ENCODE data around the gene ATG13. TPM values are rescaled to one million over a fixed set of nuclear protein-coding genes. Genes with fewer than 3 reads are reported as not detected.

ATG13 gene
- total RNA-seq, 1 donor from 2014 or later = 54.4 TPM

DNA sequence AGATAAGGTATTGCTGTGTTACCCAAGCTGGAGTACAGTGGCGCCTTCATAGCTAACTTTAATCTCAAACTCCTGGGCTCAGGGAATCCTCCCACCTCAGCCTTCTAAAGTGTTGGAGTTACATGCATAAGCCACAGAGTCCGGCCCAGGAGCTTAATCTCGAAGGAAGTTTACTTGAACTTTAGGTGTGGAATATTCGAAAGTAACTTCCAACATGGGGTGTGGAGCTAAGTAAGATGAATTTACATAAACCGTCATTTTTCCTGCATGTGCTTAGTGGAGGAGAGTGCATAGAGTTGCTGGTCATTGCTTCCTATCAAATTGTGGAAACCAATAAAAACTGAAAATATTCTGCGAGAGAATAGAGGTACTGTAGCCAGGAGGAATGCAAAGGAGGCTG lies 1.5 kb downstream of the ATG13 start:
- H3K4me1 ChIP-seq = peaks cover 40% of the 10 kb centered on the region
- no peak overlapping the region for H3K27ac ChIP-seq
- peak overlapping the region; percentile 91 for H3K4me3 ChIP-seq
- intact Hi-C loops (cut with DNase I) = no loop called here
- DNase-seq (no peak), ATAC-seq (no peak)
- no peaks in the 10 kb centered on the region for H3K9me3 ChIP-seq
- no peaks in the 10 kb centered on the region for H3K27me3 ChIP-seq (ENCODE audit: low read depth)
- H3K36me3 ChIP-seq = peaks cover 36% of the 10 kb centered on the region
- TF ChIP-seq, protein P1, sequence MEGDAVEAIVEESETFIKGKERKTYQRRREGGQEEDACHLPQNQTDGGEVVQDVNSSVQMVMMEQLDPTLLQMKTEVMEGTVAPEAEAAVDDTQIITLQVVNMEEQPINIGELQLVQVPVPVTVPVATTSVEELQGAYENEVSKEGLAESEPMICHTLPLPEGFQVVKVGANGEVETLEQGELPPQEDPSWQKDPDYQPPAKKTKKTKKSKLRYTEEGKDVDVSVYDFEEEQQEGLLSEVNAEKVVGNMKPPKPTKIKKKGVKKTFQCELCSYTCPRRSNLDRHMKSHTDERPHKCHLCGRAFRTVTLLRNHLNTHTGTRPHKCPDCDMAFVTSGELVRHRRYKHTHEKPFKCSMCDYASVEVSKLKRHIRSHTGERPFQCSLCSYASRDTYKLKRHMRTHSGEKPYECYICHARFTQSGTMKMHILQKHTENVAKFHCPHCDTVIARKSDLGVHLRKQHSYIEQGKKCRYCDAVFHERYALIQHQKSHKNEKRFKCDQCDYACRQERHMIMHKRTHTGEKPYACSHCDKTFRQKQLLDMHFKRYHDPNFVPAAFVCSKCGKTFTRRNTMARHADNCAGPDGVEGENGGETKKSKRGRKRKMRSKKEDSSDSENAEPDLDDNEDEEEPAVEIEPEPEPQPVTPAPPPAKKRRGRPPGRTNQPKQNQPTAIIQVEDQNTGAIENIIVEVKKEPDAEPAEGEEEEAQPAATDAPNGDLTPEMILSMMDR (IDR thresholded peaks at IDR 0.05) = no peak

DNA sequence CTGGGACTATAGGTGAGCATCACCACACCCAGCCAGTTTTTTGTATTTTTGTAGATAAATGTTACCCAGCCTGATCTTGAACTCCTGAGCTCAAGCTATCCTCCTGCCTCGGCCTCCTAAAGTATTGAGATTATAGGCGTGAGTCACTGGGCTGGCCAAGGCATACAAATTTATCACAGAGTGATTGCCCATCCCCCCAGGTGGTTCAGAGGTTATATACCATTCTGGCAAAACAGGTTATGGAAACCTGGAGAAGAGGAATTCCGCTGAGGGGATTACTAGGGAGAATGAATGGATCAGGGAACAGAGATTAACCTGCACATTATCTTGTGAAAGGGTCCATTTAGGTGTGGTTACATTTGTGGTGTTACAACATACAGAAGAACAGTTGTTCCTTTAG lies 8.1 kb downstream of the ATG13 start:
- TF ChIP-seq, protein P1 (IDR thresholded peaks at IDR 0.05) = no peak
- DNase-seq (no peak), ATAC-seq (no peak)
- Histone ChIP-seq H3K27me3 (ENCODE audit: low read depth) (no peaks in the 10 kb centered on the region), H3K9me3 (no peaks in the 10 kb centered on the region), H3K4me1 (peaks cover 6% of the 10 kb centered on the region), H3K36me3 (peaks cover 84% of the 10 kb centered on the region), H3K4me3 (no peak overlapping the region), H3K27ac (no peak overlapping the region)
- intact Hi-C loops (cut with DNase I) = no loop called here

DNA sequence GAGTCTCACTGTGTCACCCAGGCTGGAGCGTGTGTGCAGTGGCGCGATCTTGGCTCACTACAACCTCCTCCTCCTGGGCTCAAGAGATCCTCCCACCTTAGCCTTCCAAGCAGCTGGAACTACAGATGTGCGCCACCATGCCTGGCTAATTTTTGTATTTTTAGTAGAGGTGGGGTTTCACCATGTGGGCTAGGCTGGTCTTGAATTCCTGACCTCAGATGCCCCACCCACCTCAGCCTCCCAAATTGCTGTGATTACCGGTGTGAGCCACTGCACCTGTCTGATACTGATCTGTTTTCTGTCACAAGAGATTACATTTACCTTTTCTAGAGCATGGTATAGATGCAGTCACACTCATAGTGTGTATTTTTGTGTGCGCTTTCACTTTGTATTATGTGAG lies 11.6 kb downstream of the ATG13 start:
- Histone ChIP-seq H3K36me3 (peaks cover 69% of the 10 kb centered on the region), H3K27ac (no peak overlapping the region), H3K9me3 (no peaks in the 10 kb centered on the region), H3K4me3 (no peak overlapping the region), H3K27me3 (ENCODE audit: low read depth) (no peaks in the 10 kb centered on the region), H3K4me1 (no peaks in the 10 kb centered on the region)
- DNase-seq = no peak
- no peak for ATAC-seq
- TF ChIP-seq, protein P1 (IDR thresholded peaks at IDR 0.05) = no peak
- intact Hi-C loops (cut with DNase I) = no loop called here

DNA sequence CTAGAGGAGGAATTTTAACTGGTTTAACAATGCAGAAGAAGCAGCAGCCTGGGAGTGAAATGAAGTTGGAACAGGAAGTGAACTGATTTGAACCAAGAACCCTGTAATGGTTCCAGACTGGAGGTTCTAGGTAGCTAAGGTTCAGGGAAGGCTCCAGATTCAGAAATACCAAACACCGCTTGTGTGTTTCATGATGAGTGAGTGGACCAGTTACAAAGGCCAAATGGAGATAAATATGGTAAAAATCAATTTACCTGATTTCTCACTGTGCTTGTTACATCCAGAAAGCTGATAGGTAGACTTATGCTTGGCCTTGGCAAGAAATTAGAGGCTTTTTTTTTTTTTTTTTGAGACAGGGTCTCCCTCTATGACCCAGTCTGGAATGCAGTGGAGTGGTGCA lies 12.9 kb downstream of the ATG13 start:
- DNase-seq = no peak
- Histone ChIP-seq H3K4me3 (no peak overlapping the region), H3K4me1 (no peaks in the 10 kb centered on the region), H3K36me3 (peaks cover 58% of the 10 kb centered on the region), H3K27me3 (ENCODE audit: low read depth) (no peaks in the 10 kb centered on the region), H3K27ac (no peak overlapping the region), H3K9me3 (no peaks in the 10 kb centered on the region)
- TF ChIP-seq, protein P1 (IDR thresholded peaks at IDR 0.05) = no peak
- intact Hi-C loops (cut with DNase I) = no loop called here
- ATAC-seq = no peak

DNA sequence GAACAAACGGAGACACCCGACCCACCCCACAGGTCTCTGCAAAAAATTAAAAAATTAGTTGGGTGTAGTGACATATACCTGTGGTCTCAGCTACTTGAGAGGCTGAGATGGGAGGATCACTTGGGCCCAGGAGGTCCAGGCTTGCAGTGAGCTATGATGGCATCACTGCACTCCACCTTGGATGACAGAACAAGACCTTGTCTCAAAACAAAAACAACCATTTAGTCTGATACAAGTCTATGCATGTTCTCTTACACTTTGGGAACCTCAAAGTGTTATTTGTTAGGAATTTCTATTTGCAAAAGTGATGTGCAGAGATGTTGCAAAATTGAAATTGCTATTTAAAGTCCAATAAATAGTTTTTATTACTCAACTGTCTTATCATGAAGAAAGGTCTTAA lies 14.3 kb downstream of the ATG13 start:
- H3K36me3 ChIP-seq = peaks cover 59% of the 10 kb centered on the region
- no peak for DNase-seq
- H3K4me1 ChIP-seq = no peaks in the 10 kb centered on the region
- no peaks in the 10 kb centered on the region for H3K9me3 ChIP-seq
- TF ChIP-seq, protein P1 (IDR thresholded peaks at IDR 0.05) = no peak
- no peaks in the 10 kb centered on the region for H3K27me3 ChIP-seq (ENCODE audit: low read depth)
- intact Hi-C loops (cut with DNase I) = no loop called here
- H3K4me3 ChIP-seq = no peak overlapping the region
- H3K27ac ChIP-seq = no peak overlapping the region
- ATAC-seq = no peak

DNA sequence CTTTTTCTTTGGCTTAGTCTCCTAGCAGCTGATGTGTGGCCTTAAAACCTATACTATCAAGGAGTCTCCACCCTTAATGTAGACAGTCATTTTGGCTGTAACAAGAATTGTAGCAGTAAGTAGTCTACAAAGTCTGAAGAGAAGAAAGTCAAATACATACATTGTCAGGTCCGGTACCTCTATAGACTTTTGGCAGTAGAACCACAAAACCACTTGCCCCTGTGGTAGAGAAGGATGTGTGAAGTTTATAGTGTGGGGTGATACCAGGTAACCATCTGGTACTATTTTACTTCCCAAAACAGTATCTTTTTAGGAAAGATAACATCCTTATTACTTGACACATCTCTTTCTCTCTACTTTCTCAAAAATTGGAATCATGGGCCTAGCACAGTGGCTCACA lies 15.1 kb downstream of the ATG13 start:
- Histone ChIP-seq H3K4me1 (no peaks in the 10 kb centered on the region), H3K4me3 (no peak overlapping the region), H3K27ac (no peak overlapping the region), H3K9me3 (no peaks in the 10 kb centered on the region), H3K27me3 (ENCODE audit: low read depth) (no peaks in the 10 kb centered on the region), H3K36me3 (peaks cover 54% of the 10 kb centered on the region)
- ATAC-seq (no peak), DNase-seq (no peak)
- intact Hi-C loops (cut with DNase I) = no loop called here
- TF ChIP-seq, protein P1 (IDR thresholded peaks at IDR 0.05) = no peak
